ENCODE measurements around the gene THSD4. TPM values are rescaled to one million over a fixed set of nuclear protein-coding genes. Genes with fewer than 3 reads are reported as not detected.

Gene THSD4
- total RNA-seq, 2 experiments from 2014 or later = not detected

- Histone ChIP-seq H3K36me3 (ENCODE audit: insufficient read depth, low read length) (no peaks in the 10 kb centered on the region), H3K4me3 (ENCODE audit: low read depth, low read length, poor library complexity, severe bottlenecking) (no peak overlapping the region), H4K20me1 (ENCODE audit: insufficient read depth, low read length) (no peaks in the 10 kb centered on the region), H3K27ac (ENCODE audit: low read depth, low read length, poor library complexity, severe bottlenecking) (no peak overlapping the region), H3K9me2 (ENCODE audit: insufficient read depth, low read length) (no peaks in the 10 kb centered on the region), H3K9me3 (ENCODE audit: low read length) (no peaks in the 10 kb centered on the region), H3K4me2 (ENCODE audit: low read length) (no peak overlapping the region), H3K79me2 (ENCODE audit: insufficient read depth, low read depth, low read length) (no peaks in the 10 kb centered on the region), H3K4me1 (ENCODE audit: insufficient read depth, low read length, poor library complexity, severe bottlenecking) (no peaks in the 10 kb centered on the region), H2AFZ (ENCODE audit: low read length) (no peak overlapping the region)
- ChIA-PET CTCF (ENCODE audit: unreplicated experiment) (no interaction called here), POLR2A (no interaction called here)
- TF ChIP-seq CTCF (conservative IDR thresholded peaks at IDR 0.05; ENCODE audit: low read length) (no peak), EZH2phosphoT487 (IDR thresholded peaks at IDR 0.05; ENCODE audit: borderline replicate concordance, low read depth, low read length) (no peak)
- DNase-seq (ENCODE audit: low spot score) = no peak
- intact Hi-C loops (cut with micrococcal nuclease; ENCODE audit: unreplicated experiment) = no loop called here
- BruUV-seq (replicated peaks) = no TSS peak
Observed at GRCh38 chr15:71085809-71086208, 29.5 kb upstream of the THSD4 start.

DNA sequence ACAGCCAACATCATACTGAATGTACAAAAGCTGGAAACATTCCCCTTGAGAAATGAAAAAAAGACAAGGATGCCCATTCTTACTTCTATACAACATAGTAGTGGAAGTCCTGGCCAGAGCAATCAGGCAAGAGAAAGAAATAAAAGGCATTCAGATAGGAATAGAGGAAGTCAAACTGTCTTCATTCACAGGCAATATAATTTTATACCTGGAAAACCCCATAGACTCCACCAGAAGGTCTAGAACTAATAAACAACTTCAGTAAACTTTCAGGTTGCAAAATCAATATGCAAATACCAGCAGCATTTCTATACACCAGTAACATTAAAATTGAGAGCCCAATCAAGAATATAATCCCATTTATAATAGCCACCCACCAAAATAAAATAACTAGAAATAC lies 27.1 kb upstream of the THSD4 start:
- no peak for DNase-seq (ENCODE audit: low spot score)
- no peaks in the 10 kb centered on the region for H3K9me3 ChIP-seq (ENCODE audit: low read length)
- no peaks in the 10 kb centered on the region for H3K4me1 ChIP-seq (ENCODE audit: insufficient read depth, low read length, poor library complexity, severe bottlenecking)
- no peaks in the 10 kb centered on the region for H3K9me2 ChIP-seq (ENCODE audit: insufficient read depth, low read length)
- no TSS peak for BruUV-seq (replicated peaks)
- H3K79me2 ChIP-seq (ENCODE audit: insufficient read depth, low read depth, low read length) = no peaks in the 10 kb centered on the region
- ChIA-PET POLR2A (no interaction called here), CTCF (ENCODE audit: unreplicated experiment) (no interaction called here)
- H4K20me1 ChIP-seq (ENCODE audit: insufficient read depth, low read length) = no peaks in the 10 kb centered on the region
- no peak overlapping the region for H3K4me2 ChIP-seq (ENCODE audit: low read length)
- H3K27ac ChIP-seq (ENCODE audit: low read depth, low read length, poor library complexity, severe bottlenecking) = no peak overlapping the region
- H2AFZ ChIP-seq (ENCODE audit: low read length) = no peak overlapping the region
- intact Hi-C loops (cut with micrococcal nuclease; ENCODE audit: unreplicated experiment) = no loop called here
- TF ChIP-seq CTCF (conservative IDR thresholded peaks at IDR 0.05; ENCODE audit: low read length) = no peak
- TF ChIP-seq EZH2phosphoT487 (IDR thresholded peaks at IDR 0.05; ENCODE audit: borderline replicate concordance, low read depth, low read length) = no peak
- no peaks in the 10 kb centered on the region for H3K36me3 ChIP-seq (ENCODE audit: insufficient read depth, low read length)
- H3K4me3 ChIP-seq (ENCODE audit: low read depth, low read length, poor library complexity, severe bottlenecking) = no peak overlapping the region

DNA sequence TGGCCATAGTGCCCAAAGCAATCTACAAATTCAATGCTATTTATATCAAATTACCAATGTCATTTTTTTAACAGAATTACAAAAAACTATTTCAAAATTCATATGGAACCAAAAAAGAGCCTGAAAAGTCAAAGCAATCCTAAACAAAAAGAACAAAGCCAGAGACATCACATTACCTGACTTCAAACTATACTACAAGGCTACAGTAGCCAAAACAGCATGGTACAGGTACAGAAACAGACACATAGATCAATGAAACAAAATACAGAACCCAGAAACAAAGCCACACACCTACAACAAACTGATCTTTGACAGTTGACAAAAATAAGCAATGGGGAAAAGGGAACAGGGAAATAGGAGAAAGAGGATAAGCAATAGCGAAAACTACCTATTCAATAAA lies 26.6 kb upstream of the THSD4 start:
- Histone ChIP-seq H2AFZ (ENCODE audit: low read length) (no peak overlapping the region), H3K27ac (ENCODE audit: low read depth, low read length, poor library complexity, severe bottlenecking) (no peak overlapping the region), H4K20me1 (ENCODE audit: insufficient read depth, low read length) (no peaks in the 10 kb centered on the region), H3K4me3 (ENCODE audit: low read depth, low read length, poor library complexity, severe bottlenecking) (no peak overlapping the region), H3K79me2 (ENCODE audit: insufficient read depth, low read depth, low read length) (no peaks in the 10 kb centered on the region), H3K36me3 (ENCODE audit: insufficient read depth, low read length) (no peaks in the 10 kb centered on the region), H3K9me2 (ENCODE audit: insufficient read depth, low read length) (no peaks in the 10 kb centered on the region), H3K4me1 (ENCODE audit: insufficient read depth, low read length, poor library complexity, severe bottlenecking) (no peaks in the 10 kb centered on the region), H3K4me2 (ENCODE audit: low read length) (no peak overlapping the region), H3K9me3 (ENCODE audit: low read length) (no peaks in the 10 kb centered on the region)
- DNase-seq (ENCODE audit: low spot score) = no peak
- ChIA-PET CTCF (ENCODE audit: unreplicated experiment) (no interaction called here), POLR2A (no interaction called here)
- intact Hi-C loops (cut with micrococcal nuclease; ENCODE audit: unreplicated experiment) = no loop called here
- no TSS peak for BruUV-seq (replicated peaks)
- no peak for TF ChIP-seq CTCF (conservative IDR thresholded peaks at IDR 0.05; ENCODE audit: low read length)
- no peak for TF ChIP-seq EZH2phosphoT487 (IDR thresholded peaks at IDR 0.05; ENCODE audit: borderline replicate concordance, low read depth, low read length)
